ENCODE measurements around the gene FOXJ3.

DNA sequence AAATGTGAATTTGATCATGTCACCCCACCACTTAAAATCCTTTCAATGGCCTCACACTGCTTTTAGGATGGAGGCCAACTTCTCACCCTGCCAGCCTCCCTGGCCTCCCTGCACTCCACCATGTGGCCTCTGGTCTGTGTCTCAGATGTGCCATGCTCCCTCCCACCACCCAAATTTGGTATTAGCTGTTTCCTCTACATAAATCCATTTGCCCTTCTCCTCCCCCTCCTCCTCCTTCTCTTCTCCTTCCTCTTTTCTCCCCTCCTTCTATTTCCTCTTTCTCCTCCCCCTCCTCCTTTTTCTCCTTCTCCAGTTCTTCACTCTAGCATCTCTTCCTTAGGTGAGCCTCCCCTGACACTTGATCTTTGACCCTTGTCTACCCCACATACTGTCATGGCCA lies 198.6 kb downstream of the FOXJ3 start:
- TF ChIP-seq, protein P1, sequence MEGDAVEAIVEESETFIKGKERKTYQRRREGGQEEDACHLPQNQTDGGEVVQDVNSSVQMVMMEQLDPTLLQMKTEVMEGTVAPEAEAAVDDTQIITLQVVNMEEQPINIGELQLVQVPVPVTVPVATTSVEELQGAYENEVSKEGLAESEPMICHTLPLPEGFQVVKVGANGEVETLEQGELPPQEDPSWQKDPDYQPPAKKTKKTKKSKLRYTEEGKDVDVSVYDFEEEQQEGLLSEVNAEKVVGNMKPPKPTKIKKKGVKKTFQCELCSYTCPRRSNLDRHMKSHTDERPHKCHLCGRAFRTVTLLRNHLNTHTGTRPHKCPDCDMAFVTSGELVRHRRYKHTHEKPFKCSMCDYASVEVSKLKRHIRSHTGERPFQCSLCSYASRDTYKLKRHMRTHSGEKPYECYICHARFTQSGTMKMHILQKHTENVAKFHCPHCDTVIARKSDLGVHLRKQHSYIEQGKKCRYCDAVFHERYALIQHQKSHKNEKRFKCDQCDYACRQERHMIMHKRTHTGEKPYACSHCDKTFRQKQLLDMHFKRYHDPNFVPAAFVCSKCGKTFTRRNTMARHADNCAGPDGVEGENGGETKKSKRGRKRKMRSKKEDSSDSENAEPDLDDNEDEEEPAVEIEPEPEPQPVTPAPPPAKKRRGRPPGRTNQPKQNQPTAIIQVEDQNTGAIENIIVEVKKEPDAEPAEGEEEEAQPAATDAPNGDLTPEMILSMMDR (IDR thresholded peaks at IDR 0.05): no peak
- TF ChIP-seq, protein P2, sequence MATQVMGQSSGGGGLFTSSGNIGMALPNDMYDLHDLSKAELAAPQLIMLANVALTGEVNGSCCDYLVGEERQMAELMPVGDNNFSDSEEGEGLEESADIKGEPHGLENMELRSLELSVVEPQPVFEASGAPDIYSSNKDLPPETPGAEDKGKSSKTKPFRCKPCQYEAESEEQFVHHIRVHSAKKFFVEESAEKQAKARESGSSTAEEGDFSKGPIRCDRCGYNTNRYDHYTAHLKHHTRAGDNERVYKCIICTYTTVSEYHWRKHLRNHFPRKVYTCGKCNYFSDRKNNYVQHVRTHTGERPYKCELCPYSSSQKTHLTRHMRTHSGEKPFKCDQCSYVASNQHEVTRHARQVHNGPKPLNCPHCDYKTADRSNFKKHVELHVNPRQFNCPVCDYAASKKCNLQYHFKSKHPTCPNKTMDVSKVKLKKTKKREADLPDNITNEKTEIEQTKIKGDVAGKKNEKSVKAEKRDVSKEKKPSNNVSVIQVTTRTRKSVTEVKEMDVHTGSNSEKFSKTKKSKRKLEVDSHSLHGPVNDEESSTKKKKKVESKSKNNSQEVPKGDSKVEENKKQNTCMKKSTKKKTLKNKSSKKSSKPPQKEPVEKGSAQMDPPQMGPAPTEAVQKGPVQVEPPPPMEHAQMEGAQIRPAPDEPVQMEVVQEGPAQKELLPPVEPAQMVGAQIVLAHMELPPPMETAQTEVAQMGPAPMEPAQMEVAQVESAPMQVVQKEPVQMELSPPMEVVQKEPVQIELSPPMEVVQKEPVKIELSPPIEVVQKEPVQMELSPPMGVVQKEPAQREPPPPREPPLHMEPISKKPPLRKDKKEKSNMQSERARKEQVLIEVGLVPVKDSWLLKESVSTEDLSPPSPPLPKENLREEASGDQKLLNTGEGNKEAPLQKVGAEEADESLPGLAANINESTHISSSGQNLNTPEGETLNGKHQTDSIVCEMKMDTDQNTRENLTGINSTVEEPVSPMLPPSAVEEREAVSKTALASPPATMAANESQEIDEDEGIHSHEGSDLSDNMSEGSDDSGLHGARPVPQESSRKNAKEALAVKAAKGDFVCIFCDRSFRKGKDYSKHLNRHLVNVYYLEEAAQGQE (IDR thresholded peaks at IDR 0.05; ENCODE audit: insufficient read depth in 1 of 2, low read depth in 2 of 2, low read length in 1 of 2): no peak
- TF ChIP-seq SIN3A (IDR thresholded peaks at IDR 0.05; ENCODE audit: borderline replicate concordance, insufficient read depth, low read depth, low read length): no peak
